GM12872 (cell line): ENCODE results near the gene GAREM1.

ENCODE experiments used
- CTCF ChIP-seq: IDR thresholded peaks from 3 replicates; pipeline ENCODE4 v1.5.1; 2011; ENCODE audit warnings: low read depth, mild to moderate bottlenecking, low read length, moderate library complexity; ENCODE audit not compliant: insufficient read depth

The GAREM1 gene

GRCh38 chr18:32287873-32288272, 182.8 kb downstream of the GAREM1 start:
- no peak for TF ChIP-seq CTCF

- no peak for TF ChIP-seq CTCF
Measured at GRCh38 chr18:32287249-32287648, 183.4 kb downstream of the GAREM1 start.

- TF ChIP-seq CTCF: no peak
Measured at GRCh38 chr18:32286749-32287148, 183.9 kb downstream of the GAREM1 start.

- no peak for TF ChIP-seq CTCF
Measured at GRCh38 chr18:32284284-32284683, 186.4 kb downstream of the GAREM1 start.

- no peak for TF ChIP-seq CTCF
Measured at GRCh38 chr18:32280911-32281310, 189.8 kb downstream of the GAREM1 start.

- no peak for TF ChIP-seq CTCF
Measured at GRCh38 chr18:32280188-32280783, 190.4 kb downstream of the GAREM1 start.

- TF ChIP-seq CTCF: no peak
Measured at GRCh38 chr18:32278177-32278799, 192.4 kb downstream of the GAREM1 start.
